ACC112 (cell line): ENCODE measurements around the gene ABHD12B.

ENCODE experiments used
- H2AFZ ChIP-seq: fragments of 200-600 bp; sonication (generic); one replicate; pipeline ENCODE4 v1.6.0; 2017; ENCODE audit warnings: antibody characterized with exemption, low read length; ENCODE audit not compliant: unreplicated experiment
- H3K27ac ChIP-seq: fragments of 200-600 bp; sonication (generic); 2 replicates; pipeline ENCODE4 v1.5.1; 2014; ENCODE audit warnings: low read depth, mild to moderate bottlenecking, antibody characterized with exemption, low read length, moderate library complexity
- H3K27me3 ChIP-seq: fragments of 200-600 bp; sonication (generic); 2 replicates; pipeline ENCODE4 v1.6.1; 2014; ENCODE audit warnings: mild to moderate bottlenecking, antibody characterized with exemption, low read length, moderate library complexity, mixed read lengths; ENCODE audit not compliant: insufficient read depth
- H3K36me3 ChIP-seq: fragments of 200-600 bp; sonication (generic); 2 replicates; pipeline ENCODE4 v1.6.1; 2016; ENCODE audit warnings: mild to moderate bottlenecking, antibody characterized with exemption, low read length, moderate library complexity, mixed read lengths; ENCODE audit not compliant: insufficient read depth
- H3K4me1 ChIP-seq: fragments of 200-600 bp; sonication (generic); one replicate; pipeline ENCODE4 v1.6.1; 2016; ENCODE audit warnings: low read length, mixed read lengths; ENCODE audit not compliant: insufficient read depth, unreplicated experiment, control insufficient read depth
- H3K4me3 ChIP-seq: fragments of 200-600 bp; sonication (generic); 2 replicates; pipeline ENCODE4 v1.5.1; 2014; ENCODE audit warnings: mild to moderate bottlenecking, low read depth, low read length
- H3K79me2 ChIP-seq: fragments of 200-600 bp; sonication (generic); one replicate; pipeline ENCODE4 v1.6.0; 2016; ENCODE audit warnings: low read length; ENCODE audit not compliant: control insufficient read depth, unreplicated experiment, insufficient read depth

Gene ABHD12B

DNA sequence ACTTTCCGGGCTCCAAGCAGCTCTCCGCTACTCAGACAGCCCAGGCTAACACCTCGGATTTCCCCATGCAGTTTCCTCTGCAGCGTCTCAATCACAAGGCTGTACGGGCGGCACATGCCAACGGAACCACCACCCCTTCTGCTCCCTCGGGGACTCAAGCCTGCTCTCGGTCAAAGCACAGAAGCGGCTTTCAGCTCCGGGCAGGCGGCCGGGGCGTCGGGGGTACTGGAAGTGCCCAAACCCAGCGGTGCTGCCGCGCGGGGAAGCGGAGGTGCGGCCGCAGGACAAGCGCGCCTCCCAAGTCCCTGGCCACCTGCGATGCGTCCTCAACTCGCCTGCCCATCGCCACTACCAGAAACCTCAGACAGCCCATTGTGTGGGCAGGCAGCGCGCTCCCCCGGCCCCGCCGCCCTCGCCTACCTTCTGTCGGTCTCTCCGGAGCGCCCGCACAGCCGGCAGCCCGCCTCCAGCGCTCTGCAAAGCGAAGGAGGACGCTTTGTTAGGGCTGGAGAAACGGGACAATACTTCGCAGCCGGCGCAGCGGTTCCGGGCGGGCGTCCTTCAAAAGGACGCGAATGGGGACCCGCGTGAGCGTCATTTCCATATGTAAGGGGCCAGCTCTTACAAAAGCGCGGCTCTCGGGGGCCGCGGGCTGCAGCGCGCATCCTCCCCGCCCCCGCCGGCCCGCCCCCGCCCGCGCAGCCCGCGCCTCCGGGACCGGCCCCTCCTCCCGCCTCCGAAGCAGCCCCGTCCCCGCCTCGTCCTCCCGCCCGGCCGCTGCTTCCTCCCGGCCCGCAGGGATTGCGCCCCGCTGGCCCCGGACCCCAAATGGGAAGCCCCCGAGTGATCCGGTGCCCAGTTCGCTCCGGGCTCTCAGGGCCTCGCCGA, 41.6 kb upstream of the ABHD12B start:
- Histone ChIP-seq H3K79me2 (peaks cover 48% of the 10 kb centered on the region), H3K4me3 (peak overlapping the region; percentile 91), H3K27ac (no peak overlapping the region), H2AFZ (peak overlapping the region; percentile 96), H3K27me3 (no peaks in the 10 kb centered on the region), H3K36me3 (no peaks in the 10 kb centered on the region), H3K4me1 (peaks cover 18% of the 10 kb centered on the region)

DNA sequence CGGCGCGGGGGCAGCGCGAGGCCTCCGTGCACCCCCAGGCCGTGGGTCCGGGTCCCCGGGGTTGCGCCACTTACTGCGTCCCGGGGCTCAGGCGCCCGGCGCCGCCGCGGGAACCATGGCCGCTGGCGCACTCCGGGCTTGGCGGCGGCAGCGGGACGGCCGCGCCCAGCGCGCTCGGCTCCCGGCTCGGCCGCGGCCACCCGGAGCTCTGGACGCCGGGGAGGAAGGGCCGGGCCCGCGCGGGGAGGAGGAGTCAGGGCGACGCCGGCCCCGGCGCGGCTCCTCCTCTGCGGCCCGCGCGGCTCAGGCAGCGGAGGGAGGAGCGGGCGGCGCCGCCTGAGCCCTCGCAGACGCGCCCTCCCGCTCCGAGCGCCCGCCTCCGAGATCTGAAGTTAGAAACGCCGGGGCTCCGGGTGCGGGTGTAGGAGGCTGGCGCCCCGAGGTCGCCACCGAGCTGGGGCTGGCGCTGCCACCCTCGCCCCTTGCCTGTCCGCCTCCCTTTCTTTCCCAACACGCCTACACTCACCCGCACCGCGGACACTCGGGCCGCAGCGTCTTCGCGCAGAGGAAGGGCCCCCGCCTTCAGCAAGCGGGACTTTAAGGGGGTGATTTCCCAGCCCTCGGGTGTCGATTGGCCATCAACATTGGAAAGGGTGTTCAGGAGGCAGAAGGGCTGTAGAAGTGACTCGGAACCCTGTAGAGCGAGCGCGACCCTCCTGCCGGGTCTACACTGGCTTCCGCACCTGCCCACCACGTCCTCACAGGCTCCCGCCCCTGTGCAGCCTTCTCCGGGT, 40.7 kb upstream of the ABHD12B start, which contains the start of gene NIN:
NIN (minus strand) TSS at position 231 of the 794 bp plus-strand sequence. CDS start 9,106 bp downstream, outside the sequence.
- H3K79me2 ChIP-seq: peaks cover 39% of the 10 kb centered on the region
- no peaks in the 10 kb centered on the region for H3K27me3 ChIP-seq

DNA sequence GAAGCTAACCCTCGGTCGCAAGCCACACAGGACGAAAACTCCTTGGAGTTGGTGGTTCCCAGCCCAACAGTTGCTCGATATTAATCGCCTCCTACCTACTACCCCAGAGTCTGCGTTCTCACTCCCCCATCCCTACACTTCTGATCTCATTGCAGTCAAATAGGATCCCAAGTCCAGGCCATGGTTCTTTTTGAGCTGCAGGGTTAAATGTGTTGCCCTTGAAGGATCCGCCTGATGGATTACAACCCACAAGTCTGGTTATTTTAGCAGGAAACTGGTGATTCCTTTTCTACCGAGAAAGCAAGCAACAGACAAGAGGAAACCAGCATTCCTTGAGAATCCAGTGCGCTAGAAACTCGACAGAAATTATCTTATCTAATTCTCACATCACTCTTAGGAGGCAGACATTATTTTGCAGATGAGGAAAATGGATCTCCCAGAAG, 40.1 kb upstream of the ABHD12B start:
- Histone ChIP-seq H3K27me3 (no peaks in the 10 kb centered on the region), H3K4me3 (peak overlapping the region; percentile 91), H3K79me2 (peaks cover 33% of the 10 kb centered on the region), H3K4me1 (peaks cover 19% of the 10 kb centered on the region), H2AFZ (peak overlapping the region; percentile 26), H3K27ac (no peak overlapping the region), H3K36me3 (no peaks in the 10 kb centered on the region)

More for the DNA sequence above, 40.7 kb upstream of the ABHD12B start, which contains the start of gene NIN:
- Histone ChIP-seq H3K4me3 (peak within 1 kb of the TSS; percentile 91), H3K4me1 (peaks cover 19% of the 10 kb centered on the region), H3K36me3 (no peaks in the 10 kb centered on the region), H2AFZ (peak within 1 kb of the TSS; percentile 96), H3K27ac (no peak within 1 kb of the TSS)

DNA sequence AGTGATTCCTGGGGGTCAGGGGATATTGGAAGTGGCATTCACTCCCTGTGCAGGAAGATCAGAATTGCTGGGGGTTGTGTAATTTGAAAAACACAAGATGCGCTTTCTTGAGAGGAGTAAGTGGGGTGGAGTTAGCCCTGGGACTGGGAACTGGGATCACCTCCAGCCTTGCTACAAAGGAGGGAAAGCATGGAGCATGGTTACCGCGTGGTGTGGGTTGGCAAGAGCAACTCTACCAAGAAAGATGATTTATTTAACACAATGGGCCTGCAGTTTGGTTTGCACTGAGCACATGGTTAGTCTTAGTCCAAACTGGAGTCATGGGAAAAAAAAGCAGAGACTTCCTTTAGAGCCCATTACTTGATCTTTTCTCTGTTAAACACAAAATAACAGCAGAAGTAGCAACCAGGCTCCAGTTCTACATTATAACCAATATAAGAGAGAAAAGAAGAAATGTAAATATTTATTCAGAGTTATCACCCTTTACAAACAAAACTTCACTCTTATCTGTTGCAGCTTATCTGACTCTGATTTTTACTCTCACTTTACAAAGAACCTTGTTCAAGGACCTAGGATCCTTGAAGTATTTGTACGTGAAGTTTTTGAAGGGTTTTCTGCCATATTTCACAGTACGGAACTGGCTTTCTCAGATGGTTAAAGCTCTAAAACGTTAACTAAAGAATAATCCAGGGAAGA, 38.8 kb upstream of the ABHD12B start:
- H3K27me3 ChIP-seq: no peaks in the 10 kb centered on the region
- no peak overlapping the region for H3K27ac ChIP-seq
- H3K4me3 ChIP-seq: no peak overlapping the region
- no peak overlapping the region for H2AFZ ChIP-seq
- peaks cover 19% of the 10 kb centered on the region for H3K4me1 ChIP-seq
- peaks cover 22% of the 10 kb centered on the region for H3K79me2 ChIP-seq
- no peaks in the 10 kb centered on the region for H3K36me3 ChIP-seq

DNA sequence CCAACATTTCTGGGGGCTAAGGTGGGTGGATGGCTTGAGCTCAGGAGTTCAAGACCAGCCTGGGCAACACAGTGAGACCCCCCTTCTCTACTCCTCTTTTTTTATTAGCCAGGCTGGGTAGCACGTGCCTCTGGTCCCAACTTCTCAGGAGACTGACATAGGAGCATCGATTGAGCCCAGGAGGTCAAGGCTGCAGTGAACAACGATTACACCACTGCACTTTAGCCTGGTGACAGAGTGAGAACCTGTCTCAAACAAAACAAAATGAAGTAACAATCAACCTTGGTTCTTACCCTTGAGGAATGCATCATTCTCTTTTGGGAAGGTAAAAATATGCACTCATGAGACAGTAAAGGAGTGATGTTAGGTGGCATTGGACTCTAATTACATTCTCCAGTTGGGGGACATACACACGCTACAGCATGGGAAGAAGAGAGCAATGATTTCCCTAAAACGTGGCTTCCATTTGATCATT, 37.0 kb upstream of the ABHD12B start:
- Histone ChIP-seq H3K27ac (no peak overlapping the region), H3K4me1 (peaks cover 5% of the 10 kb centered on the region), H3K79me2 (peaks cover 5% of the 10 kb centered on the region)

DNA sequence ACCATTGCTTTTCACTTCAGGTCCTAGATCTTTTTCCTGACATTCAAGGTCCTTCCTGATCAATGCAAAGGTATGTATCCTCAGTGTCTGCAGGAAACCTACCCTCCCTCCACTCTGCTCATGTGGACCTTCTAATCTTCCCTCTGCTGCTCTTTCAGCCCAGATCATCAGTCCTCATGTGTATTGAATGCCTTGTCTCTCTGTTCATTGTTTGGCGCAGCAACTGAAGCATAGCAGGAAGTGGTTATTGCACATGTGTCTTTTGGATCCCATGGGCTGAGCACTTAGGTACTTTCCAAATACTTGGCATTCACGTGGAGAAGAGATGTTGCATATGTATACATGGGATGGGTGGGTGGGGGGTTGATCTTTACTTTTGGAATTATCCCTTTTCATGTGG, 36.6 kb upstream of the ABHD12B start:
- H2AFZ ChIP-seq: no peak overlapping the region
- H3K79me2 ChIP-seq: peaks cover under 1% of the 10 kb centered on the region
- H3K36me3 ChIP-seq: no peaks in the 10 kb centered on the region
- H3K4me3 ChIP-seq: no peak overlapping the region
- H3K27me3 ChIP-seq: no peaks in the 10 kb centered on the region
- H3K27ac ChIP-seq: no peak overlapping the region
- H3K4me1 ChIP-seq: peaks cover 5% of the 10 kb centered on the region

More for the DNA sequence above, 37.0 kb upstream of the ABHD12B start:
- Histone ChIP-seq H3K27me3 (no peaks in the 10 kb centered on the region), H2AFZ (no peak overlapping the region), H3K36me3 (no peaks in the 10 kb centered on the region), H3K4me3 (no peak overlapping the region)

DNA sequence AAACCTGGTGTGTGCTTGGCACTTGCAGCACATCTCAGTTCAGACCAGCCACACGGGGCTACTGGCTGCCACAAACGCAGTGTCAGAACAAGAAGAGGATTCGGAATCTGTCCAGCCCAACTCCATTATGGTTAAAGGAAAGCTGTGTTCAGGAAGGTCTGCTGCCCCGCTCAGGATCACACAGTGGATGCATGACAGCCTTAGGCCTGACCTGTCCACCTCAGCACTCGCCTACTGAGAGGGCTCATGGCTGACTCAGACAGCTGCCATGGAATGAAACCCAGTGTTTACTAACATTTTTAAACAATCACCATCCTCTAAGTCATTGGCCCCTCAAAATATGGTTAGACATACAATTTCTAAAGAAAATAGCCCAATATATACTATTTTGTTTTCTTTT, 35.3 kb upstream of the ABHD12B start:
- Histone ChIP-seq H3K4me3 (no peak overlapping the region), H3K27ac (no peak overlapping the region), H3K4me1 (peaks cover 5% of the 10 kb centered on the region), H2AFZ (no peak overlapping the region), H3K27me3 (no peaks in the 10 kb centered on the region), H3K36me3 (no peaks in the 10 kb centered on the region), H3K79me2 (no peaks in the 10 kb centered on the region)

DNA sequence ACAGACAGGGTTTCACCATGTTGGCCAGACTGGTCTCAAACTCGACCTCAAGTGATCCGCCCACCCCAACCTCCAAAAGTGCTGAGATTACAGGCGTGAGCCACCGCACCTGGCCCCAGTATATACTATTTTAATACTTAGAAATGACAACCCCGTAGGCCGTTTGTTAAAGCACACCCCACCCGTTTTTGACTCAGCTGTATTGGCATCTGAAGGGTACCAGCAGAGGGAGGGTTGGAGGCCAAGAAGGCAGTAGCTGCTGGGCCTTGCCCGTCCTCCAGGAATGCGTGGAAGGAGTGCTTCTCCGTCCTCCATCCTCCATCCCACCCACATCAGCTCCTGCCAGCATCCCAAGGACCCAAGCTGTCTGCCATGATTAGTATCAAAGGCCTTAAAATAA, 34.6 kb upstream of the ABHD12B start:
- Histone ChIP-seq H3K79me2 (no peaks in the 10 kb centered on the region), H3K36me3 (no peaks in the 10 kb centered on the region), H2AFZ (no peak overlapping the region), H3K27me3 (no peaks in the 10 kb centered on the region), H3K27ac (no peak overlapping the region), H3K4me3 (no peak overlapping the region), H3K4me1 (peaks cover 5% of the 10 kb centered on the region)

DNA sequence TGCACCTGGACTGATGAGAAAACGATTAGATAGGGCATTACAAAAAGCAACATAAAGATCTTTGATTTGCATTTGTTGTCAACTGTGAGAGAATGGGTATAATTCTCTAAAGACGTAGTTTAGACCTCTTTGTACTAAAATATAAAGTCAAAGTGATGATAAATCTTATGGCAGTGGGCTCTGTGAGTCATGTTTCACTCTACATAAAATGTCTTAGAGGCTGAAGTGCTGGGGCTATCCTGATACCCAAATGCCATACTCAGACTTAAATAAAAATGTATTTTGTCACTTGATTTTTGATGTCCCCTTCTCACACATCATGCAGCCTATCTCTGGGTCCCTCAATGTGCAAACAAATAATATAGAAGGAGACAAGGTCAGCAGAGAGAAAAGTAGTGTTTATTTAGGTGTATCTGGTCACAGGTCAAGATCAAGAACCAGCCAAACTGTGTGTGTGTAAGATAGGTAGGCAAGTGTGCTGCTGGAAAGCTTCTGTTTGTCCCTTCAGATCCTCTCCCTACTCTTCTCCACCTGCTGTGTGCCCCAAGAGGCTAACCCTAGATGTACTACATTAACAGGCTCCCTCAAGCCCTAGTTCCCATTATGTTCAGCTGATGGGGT, 33.9 kb upstream of the ABHD12B start:
- no peak overlapping the region for H2AFZ ChIP-seq
- H3K4me3 ChIP-seq: no peak overlapping the region
- no peak overlapping the region for H3K27ac ChIP-seq
- H3K27me3 ChIP-seq: no peaks in the 10 kb centered on the region
- no peaks in the 10 kb centered on the region for H3K36me3 ChIP-seq
- H3K4me1 ChIP-seq: peaks cover 5% of the 10 kb centered on the region
- H3K79me2 ChIP-seq: no peaks in the 10 kb centered on the region

DNA sequence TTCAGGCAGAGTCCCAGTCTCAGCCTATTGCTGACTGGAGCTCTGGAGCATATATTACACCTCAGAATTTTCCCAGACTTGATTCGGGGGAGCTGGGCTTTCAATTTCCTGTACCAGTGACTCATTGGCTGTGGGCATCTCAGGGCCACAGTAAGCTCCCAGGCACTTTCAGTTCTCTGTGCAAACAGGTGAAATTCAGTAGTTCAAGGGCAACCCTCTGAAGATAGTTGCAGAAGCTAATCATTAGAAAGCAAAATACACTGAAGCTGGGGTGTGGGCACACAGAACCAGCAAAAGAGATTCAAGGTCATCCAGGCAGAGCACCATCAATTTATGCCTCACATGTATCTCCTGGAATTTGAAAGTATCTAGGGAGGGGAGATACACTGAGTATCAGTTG, 32.8 kb upstream of the ABHD12B start:
- Histone ChIP-seq H3K4me3 (no peak overlapping the region), H2AFZ (no peak overlapping the region), H3K27ac (no peak overlapping the region), H3K4me1 (peaks cover 5% of the 10 kb centered on the region), H3K36me3 (no peaks in the 10 kb centered on the region), H3K27me3 (no peaks in the 10 kb centered on the region), H3K79me2 (no peaks in the 10 kb centered on the region)
